HepG2 (cell line): ENCODE results near the gene FETUB. TPM values are rescaled to one million over a fixed set of nuclear protein-coding genes. Genes with fewer than 3 reads are reported as not detected.

Source experiments
- AHR ChIP-seq: IDR thresholded peaks from 2 replicates; pipeline ENCODE4 v1.6.1; 2018; ENCODE audit warnings: missing genetic modification reagents, missing compliant biosample characterization
- ATAD3A ChIP-seq: sonication (generic); formaldehyde crosslinking; IDR thresholded peaks from 2 replicates; pipeline ENCODE4 v1.4.0; 2020; ENCODE audit warnings: missing genetic modification reagents
- HOXA7 ChIP-seq: sonication (generic); formaldehyde crosslinking; IDR thresholded peaks from 2 replicates; pipeline ENCODE4 v1.8.1; 2022; ENCODE audit warnings: mild to moderate bottlenecking, missing genetic modification reagents, moderate library complexity
- IKZF4 ChIP-seq: sonication (generic); formaldehyde crosslinking; IDR thresholded peaks from 2 replicates; pipeline ENCODE4 v1.5.1; 2020; ENCODE audit warnings: borderline replicate concordance, mild to moderate bottlenecking, low read depth, missing genetic modification reagents; ENCODE audit errors: not compliant biosample characterization
- KDM1A ChIP-seq: IDR thresholded peaks from 2 replicates; pipeline ENCODE4 v1.6.1; 2016; ENCODE audit warnings: missing compliant biosample characterization
- NFKBIZ ChIP-seq: IDR thresholded peaks from 2 replicates; pipeline ENCODE4 v1.6.1; 2018; ENCODE audit warnings: missing genetic modification reagents, missing compliant biosample characterization
- NPAS2 ChIP-seq: sonication (generic); formaldehyde crosslinking; IDR thresholded peaks from 2 replicates; pipeline ENCODE4 v1.8.0; 2022; ENCODE audit warnings: mild to moderate bottlenecking, missing genetic modification reagents, borderline replicate concordance
- NR2F2 ChIP-seq: IDR thresholded peaks from 2 replicates; pipeline ENCODE4 v1.6.1; 2012; ENCODE audit warnings: low read depth, inconsistent platforms, borderline replicate concordance
- PHB2 ChIP-seq: fragments of 450-650 bp; IDR thresholded peaks from 2 replicates; pipeline ENCODE4 v1.6.1; 2018; ENCODE audit not compliant: partially characterized antibody
- RBM22 ChIP-seq: fragments of 200-400 bp; formaldehyde crosslinking; optimal IDR thresholded peaks from 2 replicates; pipeline ENCODE3; 2017; ENCODE audit warnings: mild to moderate bottlenecking, low read length, moderate library complexity
- TCF7L2 ChIP-seq: IDR thresholded peaks from 2 replicates; pipeline ENCODE4 v1.6.1; 2011; ENCODE audit warnings: mild to moderate bottlenecking, low read depth, low read length, moderate library complexity
- YEATS4 ChIP-seq: sonication (generic); formaldehyde crosslinking; IDR thresholded peaks from 2 replicates; pipeline ENCODE4 v1.4.0; 2020; ENCODE audit warnings: missing genetic modification reagents, borderline replicate concordance
- ZNF547 ChIP-seq: sonication (generic); formaldehyde crosslinking; IDR thresholded peaks from 2 replicates; pipeline ENCODE4 v1.5.1; 2020; ENCODE audit warnings: mild to moderate bottlenecking, missing genetic modification reagents
- ZNF562 ChIP-seq: sonication (generic); formaldehyde crosslinking; IDR thresholded peaks from 2 replicates; pipeline ENCODE4 v1.8.0; 2022; ENCODE audit warnings: missing genetic modification reagents, borderline replicate concordance
- ZNF703 ChIP-seq: sonication (generic); formaldehyde crosslinking; IDR thresholded peaks from 2 replicates; pipeline ENCODE4 v1.5.1; 2020; ENCODE audit warnings: missing genetic modification reagents, mild to moderate bottlenecking, moderate library complexity, borderline replicate concordance
- ZSCAN25 ChIP-seq: sonication (generic); formaldehyde crosslinking; IDR thresholded peaks from 2 replicates; pipeline ENCODE4 v1.8.0; 2022; ENCODE audit warnings: mild to moderate bottlenecking, missing genetic modification reagents
- polyA plus RNA-seq, 8 experiments: library from polyadenylated mRNA; depleted of rRNA in 3 of 8; stranded (reverse) in 7 of 8; unstranded in 1 of 8; fragments of >200 nt; fragmentation: Illumina TruSeq in 4 of 8; extraction: Trizol in 4 of 8; gene quantifications; 2 replicates each; pipeline versions ENCODE4 v1.2.1 to v1.2.3, GENCODE V29; 2011 to 2016; ENCODE audit warnings: low read depth in 4 of 8, missing spikeins in 1 of 8, mixed read lengths in 1 of 8; ENCODE audit not compliant: insufficient read depth in 1 of 8
- total RNA-seq, 5 experiments: library from RNA; depleted of rRNA; stranded (reverse); fragments of >200 nt; fragmentation: Illumina TruSeq; extraction: Trizol; gene quantifications; 2 replicates each; pipeline ENCODE4 v1.2.3, GENCODE V29; 2016; ENCODE audit warnings: low read depth in 1 of 5
- TF ChIP-seq, protein P1 (sequence below): sonication (generic); formaldehyde crosslinking; IDR thresholded peaks from 2 replicates; pipeline ENCODE4 v1.5.1; 2020; ENCODE audit warnings: missing genetic modification reagents, mild to moderate bottlenecking, borderline replicate concordance
- TF ChIP-seq, protein P2 (sequence below): IDR thresholded peaks from 2 replicates; pipeline ENCODE4 v1.6.1; 2016; ENCODE audit warnings: missing biosample characterization, missing genetic modification reagents, low read depth
- TF ChIP-seq, protein P3 (sequence below): sonication (generic); formaldehyde crosslinking; conservative IDR thresholded peaks from 2 replicates; pipeline ENCODE4 v1.4.0; 2020; ENCODE audit warnings: missing genetic modification reagents
- TF ChIP-seq, protein P4 (sequence below): sonication (generic); formaldehyde crosslinking; IDR thresholded peaks from 2 replicates; pipeline ENCODE4 v1.5.1; 2020; ENCODE audit warnings: missing genetic modification reagents, mild to moderate bottlenecking, borderline replicate concordance
- TF ChIP-seq, protein P5 (sequence below): sonication (generic); formaldehyde crosslinking; IDR thresholded peaks from 2 replicates; pipeline ENCODE4 v1.5.0; 2020; ENCODE audit warnings: missing genetic modification reagents

The FETUB gene
- total and polyA plus RNA-seq, 2 of the 13 experiments (the other 11 are each of a cell fraction or from before 2014, with no cell fraction given), result 2.1 to 4.4 TPM

DNA sequence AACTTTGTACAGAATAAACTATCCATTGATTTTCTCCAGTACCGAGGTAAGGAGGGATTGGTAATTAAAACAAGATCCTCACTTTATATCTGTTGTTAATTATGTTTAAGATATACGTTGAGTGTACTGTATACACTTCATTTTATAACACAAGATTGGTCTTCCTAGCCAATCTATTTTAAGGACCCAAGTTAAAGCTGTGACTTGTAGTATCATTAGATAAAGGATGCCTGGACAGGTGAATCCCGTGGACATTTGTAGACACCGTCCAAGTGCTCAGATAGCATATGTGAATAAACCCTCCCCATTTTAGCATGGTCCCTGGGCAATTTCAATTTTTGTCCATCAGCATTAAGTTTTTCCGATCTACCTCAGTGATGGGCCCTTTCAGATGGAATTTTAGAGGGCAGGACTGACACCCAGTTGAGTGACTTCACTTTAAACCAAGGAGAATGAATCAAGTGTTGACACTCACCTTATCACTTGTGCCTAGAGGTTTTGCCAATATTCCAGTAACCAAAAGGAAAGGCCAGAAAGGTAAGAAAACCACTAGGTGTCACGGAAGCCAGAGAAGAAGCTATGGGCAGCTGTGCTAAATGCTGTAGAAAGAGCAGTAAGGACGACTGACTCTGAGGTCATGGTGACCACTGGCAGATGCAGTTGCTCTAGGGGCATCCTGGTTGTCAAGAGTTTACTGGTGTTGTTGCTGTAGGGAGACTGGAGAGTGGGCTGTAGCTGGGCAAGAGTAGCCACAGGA, 18.1 kb upstream of the FETUB start (continued):
- TF ChIP-seq ZNF562, result peak; percentile 14; the same call in 1 of the 2 replicates
- TF ChIP-seq TCF7L2, result no peak
- TF ChIP-seq ATAD3A, result no peak
- TF ChIP-seq, protein P1, sequence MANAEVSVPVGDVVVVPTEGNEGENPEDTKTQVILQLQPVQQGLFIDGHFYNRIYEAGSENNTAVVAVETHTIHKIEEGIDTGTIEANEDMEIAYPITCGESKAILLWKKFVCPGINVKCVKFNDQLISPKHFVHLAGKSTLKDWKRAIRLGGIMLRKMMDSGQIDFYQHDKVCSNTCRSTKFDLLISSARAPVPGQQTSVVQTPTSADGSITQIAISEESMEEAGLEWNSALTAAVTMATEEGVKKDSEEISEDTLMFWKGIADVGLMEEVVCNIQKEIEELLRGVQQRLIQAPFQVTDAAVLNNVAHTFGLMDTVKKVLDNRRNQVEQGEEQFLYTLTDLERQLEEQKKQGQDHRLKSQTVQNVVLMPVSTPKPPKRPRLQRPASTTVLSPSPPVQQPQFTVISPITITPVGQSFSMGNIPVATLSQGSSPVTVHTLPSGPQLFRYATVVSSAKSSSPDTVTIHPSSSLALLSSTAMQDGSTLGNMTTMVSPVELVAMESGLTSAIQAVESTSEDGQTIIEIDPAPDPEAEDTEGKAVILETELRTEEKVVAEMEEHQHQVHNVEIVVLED, result peak; percentile 21; the same call in 1 of the 2 replicates
- TF ChIP-seq NPAS2, result no peak
- TF ChIP-seq YEATS4, result 0 out of 2 replicates have a peak, but pooled peaks have one; percentile 28
- TF ChIP-seq, protein P2, sequence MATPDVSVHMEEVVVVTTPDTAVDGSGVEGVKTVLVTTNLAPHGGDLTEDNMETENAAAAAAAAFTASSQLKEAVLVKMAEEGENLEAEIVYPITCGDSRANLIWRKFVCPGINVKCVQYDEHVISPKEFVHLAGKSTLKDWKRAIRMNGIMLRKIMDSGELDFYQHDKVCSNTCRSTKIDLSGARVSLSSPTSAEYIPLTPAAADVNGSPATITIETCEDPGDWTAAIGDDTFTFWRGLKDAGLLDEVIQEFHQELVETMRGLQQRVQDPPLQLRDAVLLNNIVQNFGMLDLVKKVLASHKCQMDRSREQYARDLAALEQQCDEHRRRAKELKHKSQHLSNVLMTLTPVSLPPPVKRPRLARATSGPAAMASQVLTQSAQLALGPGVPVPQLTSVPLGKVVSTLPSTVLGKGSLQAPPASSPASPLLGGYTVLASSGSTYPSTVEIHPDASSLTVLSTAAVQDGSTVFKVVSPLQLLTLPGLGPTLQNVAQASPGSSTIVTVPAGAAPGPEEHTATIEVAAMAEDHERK (CRISPR knock-in tag), result no peak; the same call in 1 of the 2 replicates
- peak; percentile 19; the same call in 1 of the 2 replicates for TF ChIP-seq ZNF547 (CRISPR knock-in tag)
- TF ChIP-seq HOXA7 (CRISPR knock-in tag), result 0 out of 2 replicates have a peak, but pooled peaks have one; percentile 54
- peak; percentile 100 for TF ChIP-seq RBM22
- TF ChIP-seq, protein P3, sequence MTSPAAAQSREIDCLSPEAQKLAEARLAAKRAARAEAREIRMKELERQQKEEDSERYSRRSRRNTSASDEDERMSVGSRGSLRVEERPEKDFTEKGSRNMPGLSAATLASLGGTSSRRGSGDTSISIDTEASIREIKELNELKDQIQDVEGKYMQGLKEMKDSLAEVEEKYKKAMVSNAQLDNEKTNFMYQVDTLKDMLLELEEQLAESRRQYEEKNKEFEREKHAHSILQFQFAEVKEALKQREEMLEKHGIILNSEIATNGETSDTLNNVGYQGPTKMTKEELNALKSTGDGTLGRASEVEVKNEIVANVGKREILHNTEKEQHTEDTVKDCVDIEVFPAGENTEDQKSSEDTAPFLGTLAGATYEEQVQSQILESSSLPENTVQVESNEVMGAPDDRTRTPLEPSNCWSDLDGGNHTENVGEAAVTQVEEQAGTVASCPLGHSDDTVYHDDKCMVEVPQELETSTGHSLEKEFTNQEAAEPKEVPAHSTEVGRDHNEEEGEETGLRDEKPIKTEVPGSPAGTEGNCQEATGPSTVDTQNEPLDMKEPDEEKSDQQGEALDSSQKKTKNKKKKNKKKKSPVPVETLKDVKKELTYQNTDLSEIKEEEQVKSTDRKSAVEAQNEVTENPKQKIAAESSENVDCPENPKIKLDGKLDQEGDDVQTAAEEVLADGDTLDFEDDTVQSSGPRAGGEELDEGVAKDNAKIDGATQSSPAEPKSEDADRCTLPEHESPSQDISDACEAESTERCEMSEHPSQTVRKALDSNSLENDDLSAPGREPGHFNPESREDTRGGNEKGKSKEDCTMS, result no peak
- no peak for TF ChIP-seq IKZF4 (CRISPR knock-in tag)
- no peak for TF ChIP-seq NFKBIZ (CRISPR knock-in tag)
- no peak for TF ChIP-seq KDM1A (CRISPR knock-in tag)
- TF ChIP-seq ZSCAN25 (CRISPR knock-in tag), result no peak
- TF ChIP-seq AHR (CRISPR knock-in tag), result no peak; the same call in 1 of the 2 replicates
- TF ChIP-seq, protein P4, sequence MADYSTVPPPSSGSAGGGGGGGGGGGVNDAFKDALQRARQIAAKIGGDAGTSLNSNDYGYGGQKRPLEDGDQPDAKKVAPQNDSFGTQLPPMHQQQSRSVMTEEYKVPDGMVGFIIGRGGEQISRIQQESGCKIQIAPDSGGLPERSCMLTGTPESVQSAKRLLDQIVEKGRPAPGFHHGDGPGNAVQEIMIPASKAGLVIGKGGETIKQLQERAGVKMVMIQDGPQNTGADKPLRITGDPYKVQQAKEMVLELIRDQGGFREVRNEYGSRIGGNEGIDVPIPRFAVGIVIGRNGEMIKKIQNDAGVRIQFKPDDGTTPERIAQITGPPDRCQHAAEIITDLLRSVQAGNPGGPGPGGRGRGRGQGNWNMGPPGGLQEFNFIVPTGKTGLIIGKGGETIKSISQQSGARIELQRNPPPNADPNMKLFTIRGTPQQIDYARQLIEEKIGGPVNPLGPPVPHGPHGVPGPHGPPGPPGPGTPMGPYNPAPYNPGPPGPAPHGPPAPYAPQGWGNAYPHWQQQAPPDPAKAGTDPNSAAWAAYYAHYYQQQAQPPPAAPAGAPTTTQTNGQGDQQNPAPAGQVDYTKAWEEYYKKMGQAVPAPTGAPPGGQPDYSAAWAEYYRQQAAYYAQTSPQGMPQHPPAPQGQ, result peak; percentile 64
- TF ChIP-seq, protein P5, sequence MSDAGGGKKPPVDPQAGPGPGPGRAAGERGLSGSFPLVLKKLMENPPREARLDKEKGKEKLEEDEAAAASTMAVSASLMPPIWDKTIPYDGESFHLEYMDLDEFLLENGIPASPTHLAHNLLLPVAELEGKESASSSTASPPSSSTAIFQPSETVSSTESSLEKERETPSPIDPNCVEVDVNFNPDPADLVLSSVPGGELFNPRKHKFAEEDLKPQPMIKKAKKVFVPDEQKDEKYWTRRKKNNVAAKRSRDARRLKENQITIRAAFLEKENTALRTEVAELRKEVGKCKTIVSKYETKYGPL (CRISPR knock-in tag), result no peak; the same call in 1 of the 2 replicates
- TF ChIP-seq ZNF703 (CRISPR knock-in tag), result no peak
- no peak for TF ChIP-seq NR2F2
- TF ChIP-seq PHB2, result no peak
